Ishikawa (cell line): ENCODE measurements around the gene ADAP1.

Experiments used
- CEBPB ChIP-seq: IDR thresholded peaks from 2 replicates; pipeline ENCODE4 v1.6.1; 2012
- CREB1 ChIP-seq: IDR thresholded peaks from 2 replicates; pipeline ENCODE4 v1.6.1; 2012; ENCODE audit warnings: low read depth
- EP300 ChIP-seq: IDR thresholded peaks from 2 replicates; pipeline ENCODE4 v1.6.1; 2012; ENCODE audit warnings: borderline replicate concordance
- FOXM1 ChIP-seq: IDR thresholded peaks from 2 replicates; pipeline ENCODE4 v1.6.1; 2012; ENCODE audit warnings: low read depth, borderline replicate concordance
- MAX ChIP-seq: IDR thresholded peaks from 2 replicates; pipeline ENCODE4 v1.6.1; 2012
- NFIC ChIP-seq: IDR thresholded peaks from 2 replicates; pipeline ENCODE4 v1.6.1; 2012
- REST ChIP-seq: IDR thresholded peaks from 2 replicates; pipeline ENCODE4 v1.6.1; 2012; ENCODE audit warnings: low read depth, mild to moderate bottlenecking
- TAF1 ChIP-seq: IDR thresholded peaks from 2 replicates; pipeline ENCODE4 v1.6.1; 2012; ENCODE audit warnings: low read depth, mild to moderate bottlenecking
- USF1 ChIP-seq: IDR thresholded peaks from 2 replicates; pipeline ENCODE4 v1.6.1; 2012
- YY1 ChIP-seq: IDR thresholded peaks from 2 replicates; pipeline ENCODE4 v1.6.1; 2012; ENCODE audit warnings: low read depth

GRCh38 chr7:951881-952547 lies 2.5 kb downstream of the ADAP1 start:
- TF ChIP-seq CEBPB (no peak), USF1 (no peak), YY1 (no peak), FOXM1 (no peak), NFIC (no peak), EP300 (no peak), CREB1 (no peak), REST (no peak), TAF1 (no peak), MAX (no peak)
